ENCODE results near the gene TSPAN10.

TSPAN10 gene

GRCh38 chr17:81660441-81660840 is 23.4 kb downstream of the TSPAN10 start:
- DNase-seq (ENCODE audit: low read depth): no peak

DNA sequence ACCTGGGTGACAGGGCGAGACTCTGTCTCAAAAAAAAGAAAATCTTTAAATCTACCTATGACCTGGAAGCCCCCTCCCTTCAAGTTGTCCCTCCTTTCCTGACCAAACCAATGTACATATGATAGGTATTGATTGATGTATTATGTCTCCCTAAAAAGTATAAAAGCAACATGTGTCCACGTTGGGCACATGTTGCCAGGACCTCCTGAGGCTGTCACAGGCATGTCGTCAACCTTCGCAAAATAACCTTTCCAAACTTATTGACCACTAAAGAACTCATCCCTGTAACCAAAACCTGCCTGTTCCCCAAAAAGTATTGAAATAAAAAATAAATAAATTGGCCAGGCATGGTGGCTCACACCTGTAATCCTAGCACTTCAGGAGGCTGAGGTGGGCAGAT is 25.0 kb downstream of the TSPAN10 start:
- no peak overlapping the region for H3K4me3 ChIP-seq (ENCODE audit: low read depth, low read length)
- TF ChIP-seq CTCF (IDR thresholded peaks at IDR 0.05; ENCODE audit: control insufficient read depth, extremely low read depth, insufficient read depth): no peak
- no peak for DNase-seq (ENCODE audit: low read depth)

More at GRCh38 chr17:81660441-81660840, 23.4 kb downstream of the TSPAN10 start:
- TF ChIP-seq CTCF (IDR thresholded peaks at IDR 0.05; ENCODE audit: control insufficient read depth, extremely low read depth, insufficient read depth): no peak
- H3K4me3 ChIP-seq (ENCODE audit: low read depth, low read length): no peak overlapping the region

- H3K4me3 ChIP-seq (ENCODE audit: low read depth, low read length): no peak overlapping the region
- TF ChIP-seq CTCF (IDR thresholded peaks at IDR 0.05; ENCODE audit: control insufficient read depth, extremely low read depth, insufficient read depth): no peak
- no peak for DNase-seq (ENCODE audit: low read depth)
Measured at GRCh38 chr17:81664051-81664470, 27.1 kb downstream of the TSPAN10 start.

DNA sequence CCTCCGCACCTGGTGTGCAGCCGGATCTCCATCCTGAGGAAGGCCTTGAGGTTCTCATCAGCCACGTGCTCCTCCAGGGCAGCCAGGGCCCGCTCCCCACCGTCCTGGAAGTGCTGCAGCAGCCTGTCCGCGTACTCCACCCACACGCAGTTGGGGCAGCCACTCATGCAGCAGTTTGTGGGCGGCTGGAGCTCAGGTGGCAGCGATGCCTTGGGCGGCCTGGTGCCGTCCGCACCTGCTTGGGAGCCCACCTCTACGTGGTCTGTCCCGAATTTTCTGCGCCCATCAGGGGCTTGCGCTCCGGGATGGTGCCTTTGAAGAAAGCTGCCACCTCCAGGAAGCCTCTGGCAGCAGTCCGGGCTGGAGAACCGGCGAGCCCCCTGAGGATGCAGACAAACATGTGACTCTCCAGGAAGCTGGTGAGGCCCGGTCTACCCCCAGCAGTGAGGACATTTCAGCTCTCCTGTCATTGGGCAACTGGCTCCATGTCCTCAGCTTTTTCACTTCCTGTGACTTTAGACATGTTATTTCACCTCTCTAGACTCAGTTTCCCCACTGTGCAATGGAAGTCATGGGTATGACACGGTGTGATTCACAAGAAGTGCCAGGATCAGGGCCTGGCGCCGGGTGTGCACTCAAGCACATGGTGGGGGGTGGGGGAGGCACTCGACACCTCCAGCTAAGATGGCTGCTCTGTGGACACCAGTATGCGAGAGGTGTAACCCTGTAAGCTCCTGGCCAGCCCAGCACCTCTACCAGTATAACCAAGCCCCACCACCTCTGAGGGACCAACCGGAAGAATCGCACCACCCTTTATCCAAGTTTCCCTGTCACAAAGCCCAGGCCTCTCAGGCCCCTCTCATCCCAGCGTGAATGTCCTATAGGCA is 28.5 kb downstream of the TSPAN10 start:
- DNase-seq (ENCODE audit: low read depth): no peak
- peak overlapping the region; percentile 99 for H3K4me3 ChIP-seq (ENCODE audit: low read depth, low read length)
- TF ChIP-seq CTCF (IDR thresholded peaks at IDR 0.05; ENCODE audit: control insufficient read depth, extremely low read depth, insufficient read depth): no peak

- no peak for DNase-seq (ENCODE audit: low read depth)
- peak overlapping the region; percentile 99 for H3K4me3 ChIP-seq (ENCODE audit: low read depth, low read length)
- no peak for TF ChIP-seq CTCF (IDR thresholded peaks at IDR 0.05; ENCODE audit: control insufficient read depth, extremely low read depth, insufficient read depth)
Measured at GRCh38 chr17:81666092-81666341, 29.0 kb downstream of the TSPAN10 start.

- DNase-seq (ENCODE audit: low read depth): peak; percentile 80
- H3K4me3 ChIP-seq (ENCODE audit: low read depth, low read length): peak within 1 kb of the TSS; percentile 99
- TF ChIP-seq CTCF (IDR thresholded peaks at IDR 0.05; ENCODE audit: control insufficient read depth, extremely low read depth, insufficient read depth): no peak
Measured at GRCh38 chr17:81666342-81667191, 29.6 kb downstream of the TSPAN10 start, which contains the start of the genes CCDC137 and OXLD1. Gene CCDC137 (plus strand): TSS chr17:81666737. CDS start chr17:81666767, 30 bp downstream. Gene OXLD1 (minus strand): TSS chr17:81666605. CDS start chr17:81666577, 28 bp downstream.

Data from LNCaP clone FGC (cell line).